Liver (tissue), 9 donors: ENCODE data around the gene CLDN5. TPM values are rescaled to one million over a fixed set of nuclear protein-coding genes. Genes with fewer than 3 reads are reported as not detected.

Experiments
- DNase-seq: peaks from one replicate; pipeline ENCODE4 v3.0.0-alpha.2; 2017; ENCODE audit warnings: low spot score
- H3K27ac ChIP-seq, 2 donors: one replicate each; pipeline ENCODE4 v1.7.0; 2013; ENCODE audit warnings: inconsistent platforms in 2 of 2, low read length in 2 of 2, control low read depth in 1 of 2, low read depth in 1 of 2, mild to moderate bottlenecking in 1 of 2
- H3K27me3 ChIP-seq, 4 donors: one replicate each; pipeline versions ENCODE4 v1.6.1 to v1.7.0; 2013; ENCODE audit warnings: low read length in 3 of 4, inconsistent platforms in 1 of 4, mild to moderate bottlenecking in 1 of 4, moderate library complexity in 1 of 4; ENCODE audit not compliant: control insufficient read depth in 4 of 4, insufficient read depth in 4 of 4
- H3K36me3 ChIP-seq, 4 donors: one replicate each; pipeline versions ENCODE4 v1.6.1 to v1.7.0; 2013; ENCODE audit warnings: low read length in 3 of 4, mild to moderate bottlenecking in 3 of 4, low read depth in 1 of 4, moderate library complexity in 1 of 4; ENCODE audit not compliant: control insufficient read depth in 4 of 4, insufficient read depth in 3 of 4
- H3K4me1 ChIP-seq, 4 donors: one replicate each; pipeline versions ENCODE4 v1.6.1 to v1.7.0; 2013; ENCODE audit warnings: low read length in 3 of 4, mild to moderate bottlenecking in 3 of 4, moderate library complexity in 1 of 4; ENCODE audit not compliant: control insufficient read depth in 4 of 4, insufficient read depth in 4 of 4
- H3K4me3 ChIP-seq, 3 donors: one replicate each; pipeline versions ENCODE4 v1.6.1 to v1.7.0; 2013; ENCODE audit warnings: low read length in 3 of 3, control low read depth in 1 of 3, low read depth in 1 of 3, mild to moderate bottlenecking in 1 of 3
- H3K9ac ChIP-seq, 2 donors: one replicate each; pipeline ENCODE4 v1.7.0; 2013; ENCODE audit warnings: low read length in 2 of 2, mild to moderate bottlenecking in 2 of 2, moderate library complexity in 2 of 2, control low read depth in 1 of 2, low read depth in 1 of 2
- H3K9me3 ChIP-seq, 4 donors: one replicate each; pipeline versions ENCODE4 v1.6.1 to v1.7.0; 2013; ENCODE audit warnings: low read length in 3 of 4; ENCODE audit not compliant: control insufficient read depth in 4 of 4
- ATF3 ChIP-seq: IDR thresholded peaks from 2 replicates; pipeline ENCODE4 v1.6.1; 2016; ENCODE audit warnings: antibody characterized with exemption
- CTCF ChIP-seq: fragments of 150-350 bp; IDR thresholded peaks from 2 replicates; pipeline ENCODE4 v1.5.1; 2017; ENCODE audit warnings: improper control_type of control experiment, low read depth, low read length; ENCODE audit not compliant: missing input control
- EGR1 ChIP-seq, 2 donors: IDR thresholded peaks; 2 replicates each; pipeline ENCODE4 v1.6.1; 2016 to 2018; ENCODE audit warnings: antibody characterized with exemption in 2 of 2, low read depth in 2 of 2
- FOXA1 ChIP-seq: IDR thresholded peaks from 2 replicates; pipeline ENCODE4 v1.6.1; 2016; ENCODE audit warnings: antibody characterized with exemption
- FOXA2 ChIP-seq: IDR thresholded peaks from 2 replicates; pipeline ENCODE4 v1.6.1; 2016; ENCODE audit warnings: antibody characterized with exemption
- GABPA ChIP-seq, 2 donors: IDR thresholded peaks in 1 of 2; conservative IDR thresholded peaks in 1 of 2; 2 replicates each; pipeline ENCODE4 v1.6.1; 2016; ENCODE audit warnings: antibody characterized with exemption in 2 of 2, mild to moderate bottlenecking in 1 of 2, moderate library complexity in 1 of 2
- HNF4G ChIP-seq: IDR thresholded peaks from 2 replicates; pipeline ENCODE4 v1.6.1; 2016; ENCODE audit warnings: antibody characterized with exemption
- JUND ChIP-seq, 2 donors: IDR thresholded peaks; 2 replicates each; pipeline ENCODE4 v1.6.1; 2016; ENCODE audit warnings: antibody characterized with exemption in 2 of 2
- MAX ChIP-seq: IDR thresholded peaks from 2 replicates; pipeline ENCODE4 v1.6.1; 2016; ENCODE audit warnings: antibody characterized with exemption
- NR2F2 ChIP-seq: IDR thresholded peaks from 2 replicates; pipeline ENCODE4 v1.6.1; 2016; ENCODE audit warnings: antibody characterized with exemption
- RAD21 ChIP-seq, 2 donors: IDR thresholded peaks; 2 replicates each; pipeline ENCODE4 v1.6.1; 2016; ENCODE audit warnings: antibody characterized with exemption in 2 of 2, mild to moderate bottlenecking in 2 of 2
- REST ChIP-seq: IDR thresholded peaks from 2 replicates; pipeline ENCODE4 v1.6.1; 2016; ENCODE audit warnings: antibody characterized with exemption, mild to moderate bottlenecking
- SP1 ChIP-seq: IDR thresholded peaks from 2 replicates; pipeline ENCODE4 v1.6.1; 2018; ENCODE audit warnings: antibody characterized with exemption, mild to moderate bottlenecking
- TAF1 ChIP-seq: conservative IDR thresholded peaks from 2 replicates; pipeline ENCODE4 v1.6.1; 2016; ENCODE audit warnings: antibody characterized with exemption, mild to moderate bottlenecking
- YY1 ChIP-seq: IDR thresholded peaks from 2 replicates; pipeline ENCODE4 v1.6.1; 2016; ENCODE audit warnings: antibody characterized with exemption, mild to moderate bottlenecking
- ZBTB33 ChIP-seq: IDR thresholded peaks from 2 replicates; pipeline ENCODE4 v1.6.1; 2016; ENCODE audit warnings: antibody characterized with exemption
- WGBS: extraction: QIAGEN DNeasy Blood & Tissue Kit; methylation state at CpG from one replicate; pipeline ENCODE4 v1.1.7; 2013; 5-methylcytosine and 5-hydroxymethylcytosine counted together
- polyA plus RNA-seq, 2 donors: library from polyadenylated mRNA; stranded (reverse) in 1 of 2; unstranded in 1 of 2; fragments of 200-250 nt in 1 of 2; fragments of >200 nt in 1 of 2; fragmentation: Nextera tagmentation in 1 of 2; extraction: Ambion mirVana in 1 of 2; gene quantifications; one replicate each; pipeline versions ENCODE4 v1.2.1 to v1.2.3, GENCODE V29; 2013 to 2015
- total RNA-seq, 2 donors: library from RNA; depleted of rRNA; stranded (reverse); fragments of >200 nt; gene quantifications; one replicate each; pipeline ENCODE4 v1.2.3, GENCODE V29; 2014
- donor health status: healthy.
- donor health status: healthy.
- donor health status: healthy.
- donor health status: healthy.
- donor health status: healthy.

The CLDN5 gene
- total and polyA plus RNA-seq, 4 donors, result 15.6 to 31.5 (median 22.4) TPM

GRCh38 chr22:19479355-19480172 lies 44.6 kb downstream of the CLDN5 start, which contains the start of gene CDC45 (continued):
- TF ChIP-seq ZBTB33 (peak; percentile 63), ATF3 (no peak), JUND (IDR thresholded peaks at IDR 0.05) (peak in 1 of 2 donors; percentile 66), EGR1 (IDR thresholded peaks at IDR 0.05; ENCODE audit: low read depth in 2 of 2) (peak; percentile 61 to 63)

- Histone ChIP-seq H3K36me3 (peaks cover 0 to 10% (median 5%) of the 10 kb centered on the region in 4 donors), H3K4me1 (peaks cover 3 to 21% (median 17%) of the 10 kb centered on the region in 4 donors), H3K27me3 (no peaks in the 10 kb centered on the region), H3K9ac (peak within 1 kb of the TSS; percentile 89 to 99), H3K27ac (peak within 1 kb of the TSS; percentile 96 to 100), H3K4me3 (peak within 1 kb of the TSS; percentile 89 to 98 (median 98)), H3K9me3 (no peaks in the 10 kb centered on the region)
- under 1% methylated on average over 42 of the region's 42 CpGs for WGBS
- peak; percentile 84 for DNase-seq
- TF ChIP-seq RAD21 (IDR thresholded peaks at IDR 0.05) (peak in 1 of 2 donors; percentile 13), NR2F2 (no peak), GABPA (IDR thresholded peaks at IDR 0.05 in 1 of 2, conservative IDR thresholded peaks at IDR 0.05 in 1 of 2) (peak in 1 of 2 donors; percentile 87), EGR1 (IDR thresholded peaks at IDR 0.05; ENCODE audit: low read depth in 2 of 2) (no peak), ATF3 (no peak)
These were observed 45.3 kb downstream of the CLDN5 start, which contains the start of gene UFD1 for GRCh38 chr22:19478901-19479354. Gene UFD1 (minus strand): TSS chr22:19479193. CDS start chr22:19479085, 108 bp downstream.

- Histone ChIP-seq H3K4me3 (peak overlapping the region; percentile 89 to 98 (median 98)), H3K4me1 (peaks cover 3 to 21% (median 17%) of the 10 kb centered on the region in 4 donors), H3K27ac (peak overlapping the region; percentile 96 to 100), H3K36me3 (peaks cover 4 to 15% (median 10%) of the 10 kb centered on the region in 4 donors), H3K27me3 (no peaks in the 10 kb centered on the region), H3K9me3 (no peaks in the 10 kb centered on the region), H3K9ac (peak overlapping the region; percentile 89 to 92)
- under 1% methylated on average over 31 of the region's 31 CpGs for WGBS
- DNase-seq, result peak; percentile 39
- TF ChIP-seq HNF4G (no peak), SP1 (no peak), FOXA1 (no peak), ATF3 (no peak), MAX (no peak), GABPA (IDR thresholded peaks at IDR 0.05 in 1 of 2, conservative IDR thresholded peaks at IDR 0.05 in 1 of 2) (no peak), EGR1 (IDR thresholded peaks at IDR 0.05; ENCODE audit: low read depth in 2 of 2) (no peak), CTCF (no peak), RAD21 (IDR thresholded peaks at IDR 0.05) (no peak), FOXA2 (no peak), NR2F2 (no peak), REST (no peak), YY1 (no peak), TAF1 (no peak), JUND (IDR thresholded peaks at IDR 0.05) (no peak)
These were observed 45.9 kb downstream of the CLDN5 start for GRCh38 chr22:19478045-19478900.
